ENCODE measurements around the gene HIPK2. TPM values are rescaled to one million over a fixed set of nuclear protein-coding genes. Genes with fewer than 3 reads are reported as not detected.

The HIPK2 gene
- total RNA-seq, 2 experiments from 2014 or later, result 15.4 to 16.1 TPM

- no peaks in the 10 kb centered on the region for H3K9me3 Mint-ChIP-seq
Measured at GRCh38 chr7:139737221-139738100, 40.3 kb downstream of the HIPK2 start.

GRCh38 chr7:139735912-139736595 lies 41.7 kb downstream of the HIPK2 start:
- H3K27ac Mint-ChIP-seq, result no peak overlapping the region

More at GRCh38 chr7:139737221-139738100, 40.3 kb downstream of the HIPK2 start:
- Mint-ChIP-seq H3K36me3 (peaks cover 7% of the 10 kb centered on the region), H3K27me3 (no peaks in the 10 kb centered on the region), H3K27ac (peak overlapping the region; percentile 88), H3K4me1 (peaks cover 31% of the 10 kb centered on the region), H3K4me3 (peak overlapping the region; percentile 55)
- DNase-seq, result peak; percentile 29

GRCh38 chr7:139735466-139735865 lies 42.3 kb downstream of the HIPK2 start:
- Mint-ChIP-seq H3K4me3 (no peak overlapping the region), H3K9me3 (no peaks in the 10 kb centered on the region), H3K4me1 (peaks cover 47% of the 10 kb centered on the region), H3K27me3 (no peaks in the 10 kb centered on the region), H3K36me3 (peaks cover 9% of the 10 kb centered on the region), H3K27ac (no peak overlapping the region)
- DNase-seq, result no peak

More at GRCh38 chr7:139735912-139736595, 41.7 kb downstream of the HIPK2 start:
- no peaks in the 10 kb centered on the region for H3K9me3 Mint-ChIP-seq
- H3K27me3 Mint-ChIP-seq, result no peaks in the 10 kb centered on the region
- no peak overlapping the region for H3K4me3 Mint-ChIP-seq
- H3K36me3 Mint-ChIP-seq, result peaks cover 9% of the 10 kb centered on the region
- peaks cover 43% of the 10 kb centered on the region for H3K4me1 Mint-ChIP-seq
- DNase-seq, result no peak

DNA sequence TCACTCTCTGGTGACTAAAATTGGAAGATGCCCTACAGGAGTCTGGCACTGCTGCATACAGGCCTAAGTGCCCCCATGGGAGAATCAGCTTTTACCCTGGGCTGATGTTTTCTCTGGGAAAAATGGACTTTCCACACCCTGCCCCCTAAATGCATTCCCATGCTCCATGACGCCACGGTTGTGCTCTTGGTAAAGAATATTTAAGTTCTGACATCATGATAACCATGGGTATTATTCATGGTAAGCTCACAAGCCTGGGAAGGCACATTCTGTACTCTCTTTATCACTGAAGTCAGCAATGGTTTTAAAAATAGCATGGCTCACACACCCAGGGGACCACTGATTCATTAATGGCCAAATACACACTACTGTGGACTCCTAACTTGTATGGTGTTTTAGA lies 43.4 kb downstream of the HIPK2 start:
- H3K27ac Mint-ChIP-seq, result no peak overlapping the region
- no peak overlapping the region for H3K4me3 Mint-ChIP-seq
- H3K9me3 Mint-ChIP-seq, result no peaks in the 10 kb centered on the region
- peaks cover 47% of the 10 kb centered on the region for H3K4me1 Mint-ChIP-seq
- no peak for DNase-seq
- H3K27me3 Mint-ChIP-seq, result no peaks in the 10 kb centered on the region
- H3K36me3 Mint-ChIP-seq, result peaks cover 12% of the 10 kb centered on the region

DNA sequence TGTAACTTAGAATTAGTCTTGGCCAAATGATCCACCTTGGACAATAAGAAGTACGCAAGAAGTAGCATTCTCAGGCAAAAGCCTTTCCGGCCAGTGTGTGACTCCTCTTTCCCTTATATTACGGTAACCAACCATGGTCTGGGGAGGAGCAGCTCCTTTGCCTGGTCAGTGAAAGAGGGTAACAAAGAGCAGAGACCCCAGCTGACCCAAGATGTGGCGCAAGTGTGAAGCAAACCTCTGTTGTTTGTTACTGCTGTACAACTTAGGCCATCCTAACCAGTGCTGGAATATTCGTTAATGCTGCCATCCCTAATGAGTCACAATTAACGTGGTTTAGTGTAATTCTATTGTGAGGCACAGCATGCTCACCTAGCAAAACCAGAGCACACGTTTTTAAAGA lies 44.0 kb downstream of the HIPK2 start:
- no peak for DNase-seq
- H3K9me3 Mint-ChIP-seq, result no peaks in the 10 kb centered on the region
- H3K4me1 Mint-ChIP-seq, result peaks cover 46% of the 10 kb centered on the region
- no peak overlapping the region for H3K4me3 Mint-ChIP-seq
- H3K27me3 Mint-ChIP-seq, result no peaks in the 10 kb centered on the region
- no peak overlapping the region for H3K27ac Mint-ChIP-seq
- peaks cover 16% of the 10 kb centered on the region for H3K36me3 Mint-ChIP-seq

DNA sequence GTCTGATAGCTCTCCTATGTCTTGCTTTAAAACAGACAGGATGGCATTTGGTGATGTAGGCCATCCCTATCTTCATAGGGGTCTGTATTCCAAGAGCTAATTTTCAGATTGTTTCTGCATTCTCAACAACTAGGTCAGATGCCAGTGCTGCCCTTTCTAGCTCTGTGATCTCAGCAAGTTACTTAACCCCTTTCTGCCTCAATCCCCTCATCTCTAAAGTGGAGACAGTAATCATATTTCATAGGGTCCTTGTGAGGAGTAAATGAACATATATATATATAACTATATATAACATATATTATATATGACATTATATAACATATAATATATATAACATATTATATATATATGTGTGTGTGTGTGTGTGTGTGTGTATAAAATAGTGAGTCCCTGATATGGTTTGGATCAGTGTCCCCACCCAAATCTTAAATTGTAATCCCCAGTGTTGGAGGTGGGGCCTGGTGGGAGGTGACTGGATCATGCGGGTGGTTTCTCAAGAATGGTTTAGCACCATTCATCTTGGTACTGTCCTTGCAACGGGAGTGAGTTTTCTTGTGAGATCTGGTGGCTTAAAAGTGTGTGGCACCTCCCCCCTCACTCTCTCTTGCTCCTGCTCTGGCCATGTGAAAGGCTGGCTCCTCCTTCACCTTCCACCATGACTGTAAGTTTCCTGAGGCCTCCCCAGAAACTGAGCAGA lies 45.2 kb downstream of the HIPK2 start:
- Mint-ChIP-seq H3K4me1 (peaks cover 36% of the 10 kb centered on the region), H3K4me3 (no peak overlapping the region), H3K36me3 (peaks cover 16% of the 10 kb centered on the region), H3K27me3 (no peaks in the 10 kb centered on the region), H3K27ac (no peak overlapping the region), H3K9me3 (no peaks in the 10 kb centered on the region)
- DNase-seq, result no peak

- peaks cover 35% of the 10 kb centered on the region for H3K4me1 Mint-ChIP-seq
- no peak overlapping the region for H3K4me3 Mint-ChIP-seq
- H3K27me3 Mint-ChIP-seq, result no peaks in the 10 kb centered on the region
- no peaks in the 10 kb centered on the region for H3K9me3 Mint-ChIP-seq
- H3K36me3 Mint-ChIP-seq, result peaks cover 14% of the 10 kb centered on the region
- DNase-seq, result no peak
- no peak overlapping the region for H3K27ac Mint-ChIP-seq
Measured at GRCh38 chr7:139731802-139732470, 45.9 kb downstream of the HIPK2 start.

DNA sequence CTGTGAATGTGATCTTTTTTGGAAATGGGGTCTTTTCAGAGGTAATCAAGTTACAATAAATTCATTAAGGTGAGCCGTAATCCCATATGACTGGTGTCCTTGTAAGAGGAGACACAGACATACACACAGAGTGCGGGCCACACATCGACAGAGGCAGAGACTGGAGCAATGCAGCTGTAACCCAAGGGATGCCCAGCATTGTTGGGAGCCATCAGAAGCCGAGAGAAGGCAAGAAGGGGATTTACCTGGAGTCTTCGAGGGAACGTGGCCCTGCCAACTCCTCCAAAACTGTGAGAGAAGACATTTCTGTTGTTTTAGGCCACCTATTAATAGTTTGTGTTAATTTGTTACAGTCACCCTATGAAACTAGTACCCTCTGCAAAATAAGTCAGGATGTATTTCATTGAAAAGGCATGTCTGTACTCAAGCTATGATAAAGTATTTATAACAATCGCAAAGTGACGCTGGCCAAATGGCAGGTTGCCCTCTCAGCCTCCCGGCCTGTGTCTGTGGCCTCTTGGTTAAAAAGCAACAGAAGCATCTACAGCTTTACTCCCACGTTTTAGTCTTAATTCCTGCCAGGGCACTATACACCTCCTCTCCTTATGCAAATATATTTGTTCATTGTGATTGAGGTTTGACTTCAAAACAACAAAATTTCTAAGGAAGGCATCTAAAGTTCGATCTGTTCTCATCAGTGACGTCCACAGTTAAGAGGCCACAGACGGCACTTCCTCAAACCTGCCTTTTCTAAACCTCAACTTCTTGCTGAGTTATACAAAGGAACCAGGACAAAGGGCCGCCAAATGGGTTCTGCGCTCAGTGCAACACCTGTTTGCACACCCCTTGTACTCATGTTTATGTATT lies 46.8 kb downstream of the HIPK2 start:
- Mint-ChIP-seq H3K27me3 (no peaks in the 10 kb centered on the region), H3K9me3 (no peaks in the 10 kb centered on the region), H3K27ac (no peak overlapping the region), H3K36me3 (peaks cover 16% of the 10 kb centered on the region), H3K4me1 (peaks cover 38% of the 10 kb centered on the region), H3K4me3 (no peak overlapping the region)
- no peak for DNase-seq

GRCh38 chr7:139728203-139728602 lies 49.6 kb downstream of the HIPK2 start:
- peaks cover 16% of the 10 kb centered on the region for H3K36me3 Mint-ChIP-seq
- H3K27ac Mint-ChIP-seq, result no peak overlapping the region
- peaks cover 47% of the 10 kb centered on the region for H3K4me1 Mint-ChIP-seq
- H3K27me3 Mint-ChIP-seq, result no peaks in the 10 kb centered on the region
- H3K9me3 Mint-ChIP-seq, result no peaks in the 10 kb centered on the region
- no peak for DNase-seq
- no peak overlapping the region for H3K4me3 Mint-ChIP-seq

- H3K27ac Mint-ChIP-seq, result no peak overlapping the region
- H3K36me3 Mint-ChIP-seq, result peaks cover 14% of the 10 kb centered on the region
- DNase-seq, result no peak
- H3K9me3 Mint-ChIP-seq, result no peaks in the 10 kb centered on the region
- H3K4me3 Mint-ChIP-seq, result no peak overlapping the region
- peaks cover 42% of the 10 kb centered on the region for H3K4me1 Mint-ChIP-seq
- H3K27me3 Mint-ChIP-seq, result no peaks in the 10 kb centered on the region
Measured at GRCh38 chr7:139727151-139727705, 50.6 kb downstream of the HIPK2 start.

DNA sequence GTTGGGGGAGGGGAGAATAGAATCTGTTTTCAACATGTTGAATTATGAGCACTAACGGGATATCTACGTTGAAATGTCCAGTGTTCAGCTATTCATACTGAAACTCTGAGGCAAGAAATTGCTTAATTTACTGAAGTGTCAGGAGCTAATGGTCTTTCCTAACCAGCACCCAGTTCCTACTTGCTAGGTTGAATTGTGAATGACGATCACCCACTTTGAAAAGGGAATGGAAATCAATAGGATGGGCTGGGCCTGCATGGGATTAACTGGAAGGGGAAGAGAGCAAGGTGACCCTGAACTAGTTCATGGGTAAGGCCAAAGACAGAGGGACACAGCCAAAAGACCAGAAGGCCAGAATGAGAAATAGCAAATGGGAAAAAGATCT lies 51.3 kb downstream of the HIPK2 start:
- Mint-ChIP-seq H3K27me3 (no peaks in the 10 kb centered on the region), H3K4me1 (peaks cover 38% of the 10 kb centered on the region), H3K4me3 (no peak overlapping the region), H3K36me3 (peaks cover 14% of the 10 kb centered on the region), H3K27ac (no peak overlapping the region), H3K9me3 (no peaks in the 10 kb centered on the region)
- DNase-seq, result no peak

- Mint-ChIP-seq H3K27me3 (no peaks in the 10 kb centered on the region), H3K36me3 (peaks cover 12% of the 10 kb centered on the region), H3K4me1 (peaks cover 37% of the 10 kb centered on the region), H3K4me3 (no peak overlapping the region), H3K27ac (no peak overlapping the region), H3K9me3 (no peaks in the 10 kb centered on the region)
- no peak for DNase-seq
Measured at GRCh38 chr7:139725858-139726484, 51.8 kb downstream of the HIPK2 start.

- peaks cover 12% of the 10 kb centered on the region for H3K36me3 Mint-ChIP-seq
- H3K4me1 Mint-ChIP-seq, result peaks cover 35% of the 10 kb centered on the region
- no peak overlapping the region for H3K4me3 Mint-ChIP-seq
- H3K27me3 Mint-ChIP-seq, result no peaks in the 10 kb centered on the region
- no peak overlapping the region for H3K27ac Mint-ChIP-seq
- H3K9me3 Mint-ChIP-seq, result no peaks in the 10 kb centered on the region
- DNase-seq, result no peak
Measured at GRCh38 chr7:139725077-139725476, 52.7 kb downstream of the HIPK2 start.

All from activated naive CD8-positive, alpha-beta T cell treated with anti-CD3 and anti-CD28 coated beads for 36 hours (primary cell).